SHP77 (cell line): ENCODE results near the gene TNFRSF4.

Experiments used
- DNase-seq, 2 experiments: peaks; one replicate each; lab custom pipeline; 2025; lab: John Stamatoyannopoulos, UW

Gene TNFRSF4

DNA sequence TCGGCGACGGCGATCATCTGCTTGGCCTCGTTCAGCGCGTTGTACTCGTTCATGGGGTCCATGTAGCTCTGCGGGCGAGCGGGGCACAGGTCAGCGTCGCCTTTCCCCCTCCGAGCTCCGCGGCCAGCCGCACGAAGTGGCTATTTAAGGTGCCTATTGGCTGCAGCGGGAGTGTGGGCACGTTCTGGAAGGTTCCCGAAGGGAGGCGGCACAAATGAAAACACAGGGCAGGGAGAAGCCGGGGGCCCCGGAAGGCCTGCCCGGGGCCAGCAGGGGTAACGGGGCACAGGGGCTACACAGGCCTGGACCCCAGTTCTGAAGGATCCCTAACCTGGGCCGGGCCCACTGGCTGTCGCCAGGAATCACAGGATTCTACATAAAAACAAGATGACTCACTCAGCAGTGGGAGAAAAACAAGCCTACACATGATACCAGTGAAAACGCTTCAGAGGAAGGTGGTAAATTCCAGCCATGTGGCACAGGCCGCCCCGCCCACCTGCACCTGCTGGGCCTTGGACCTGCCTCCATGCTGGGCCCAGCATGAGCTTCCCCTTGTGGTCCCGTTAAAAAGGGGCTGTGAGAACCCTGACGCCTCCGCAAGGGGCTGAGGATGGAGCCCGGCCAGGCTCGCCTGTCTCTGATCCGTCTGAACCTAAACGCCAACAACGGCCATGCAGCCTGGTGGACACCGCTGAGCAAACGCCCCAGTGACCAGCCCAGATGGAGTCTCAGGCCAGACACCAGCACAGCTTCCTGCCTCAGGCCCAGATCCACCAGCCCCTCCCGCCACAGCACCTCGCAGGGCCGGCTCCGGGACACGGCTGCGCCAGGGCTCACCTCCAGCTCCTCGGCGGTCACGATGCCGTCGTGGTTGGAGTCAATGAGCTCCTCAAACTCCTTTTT lies 3.9 kb upstream of the TNFRSF4 start:
- DNase-seq = no peak

DNA sequence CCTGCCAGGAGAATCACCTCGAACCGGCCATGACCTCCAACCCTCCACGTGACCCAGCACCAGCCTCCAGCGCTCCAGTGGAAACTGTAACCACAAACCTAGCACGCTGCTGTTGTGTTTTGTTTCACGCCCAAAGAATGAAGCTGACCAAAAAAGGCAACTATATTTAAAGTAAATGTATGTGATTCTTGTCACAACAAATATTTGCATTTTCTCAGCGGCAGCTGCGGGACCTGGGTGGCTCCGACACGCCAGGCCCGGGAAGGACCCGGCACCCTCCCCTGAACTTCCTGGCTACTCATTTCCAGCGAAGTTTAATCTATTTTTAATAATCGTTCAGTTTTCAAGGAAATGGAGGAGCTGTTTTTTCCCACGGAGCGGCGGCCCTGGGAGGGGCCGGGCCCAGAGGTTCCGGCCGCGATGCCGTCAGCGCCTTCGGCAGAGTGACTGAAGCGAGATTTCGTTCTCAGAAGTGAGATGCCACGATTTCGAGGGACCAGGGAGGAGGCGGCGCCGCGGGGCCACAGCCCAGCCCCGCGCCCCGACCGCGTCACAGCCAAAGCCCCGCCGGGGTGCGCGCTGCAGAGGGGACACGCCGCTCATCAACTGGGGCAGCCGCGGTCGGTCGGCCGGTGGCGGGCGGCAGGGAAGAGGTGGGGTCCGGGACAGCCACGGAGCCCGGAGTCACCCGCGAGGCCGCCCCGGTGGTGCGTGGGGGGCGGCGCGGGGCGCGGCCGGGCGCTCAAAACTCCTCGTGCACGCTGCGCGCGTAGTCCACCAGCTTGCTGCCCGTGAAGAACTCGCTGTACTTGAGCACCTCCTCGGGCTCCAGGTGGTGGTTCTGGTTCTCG lies 3.0 kb upstream of the TNFRSF4 start:
- DNase-seq = no peak

DNA sequence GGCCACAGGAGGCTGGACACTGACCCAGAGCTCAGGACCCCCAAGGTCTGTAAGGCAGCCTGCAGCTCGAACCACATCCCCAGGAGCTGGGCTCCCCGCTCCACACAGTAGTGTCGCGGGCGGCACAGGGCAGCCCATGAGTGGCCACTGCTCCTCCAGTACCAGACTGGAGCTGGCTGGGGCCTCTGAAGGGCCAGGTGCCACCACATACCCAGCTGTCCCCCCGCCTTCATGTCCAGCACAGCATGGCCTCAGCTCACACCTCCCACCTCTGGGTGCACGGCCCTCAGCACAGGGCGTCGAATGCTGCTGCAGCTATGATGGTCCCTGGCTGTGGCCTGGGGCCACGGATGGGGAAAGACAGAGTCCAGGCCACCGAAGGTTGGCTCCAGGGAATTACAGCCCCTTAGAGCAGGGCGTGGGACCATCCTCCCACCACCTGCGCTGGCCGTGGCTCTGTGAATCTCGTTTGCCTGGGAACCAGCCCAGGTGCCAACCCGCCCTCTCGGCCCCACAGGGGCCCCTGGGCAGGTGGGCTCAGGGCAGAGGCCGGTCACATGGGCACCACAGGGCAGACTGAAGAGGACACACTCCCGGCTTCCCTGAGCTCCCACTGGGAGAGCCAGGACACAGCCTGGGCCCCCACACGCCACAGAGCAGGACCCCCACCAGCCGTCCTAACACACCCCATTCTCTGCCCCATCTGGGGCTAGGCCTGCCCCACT lies 2.1 kb upstream of the TNFRSF4 start:
- DNase-seq = no peak

DNA sequence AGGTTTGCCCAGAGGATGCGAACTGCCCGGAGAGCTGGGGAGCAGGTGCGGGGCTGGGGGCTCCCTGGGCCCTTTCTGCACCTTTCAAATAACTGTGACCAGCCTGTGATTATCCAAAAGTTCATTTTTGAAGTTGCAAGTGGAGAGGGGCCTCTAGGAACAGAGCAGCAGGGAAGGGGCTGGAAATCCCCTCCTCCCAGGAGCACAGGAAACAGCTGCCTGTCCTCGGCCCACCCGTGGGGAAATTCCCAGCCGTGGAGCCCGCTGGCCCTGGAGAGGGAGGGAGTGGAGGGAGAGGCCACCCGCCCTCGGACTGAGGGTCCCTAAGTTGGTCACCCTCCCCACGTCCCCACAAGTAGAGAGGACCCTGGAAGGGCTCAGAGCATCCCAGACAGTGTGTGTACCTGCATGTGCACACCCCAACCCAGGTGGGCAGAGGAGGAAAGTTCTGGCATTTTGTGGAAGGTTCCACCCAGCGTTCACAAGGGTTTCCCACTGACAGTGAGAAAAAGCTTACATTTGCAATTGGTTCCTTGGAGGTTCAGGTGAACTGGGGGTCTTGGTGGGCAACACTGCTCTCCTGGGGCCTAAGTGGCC lies 1.2 kb upstream of the TNFRSF4 start:
- no peak for DNase-seq

DNA sequence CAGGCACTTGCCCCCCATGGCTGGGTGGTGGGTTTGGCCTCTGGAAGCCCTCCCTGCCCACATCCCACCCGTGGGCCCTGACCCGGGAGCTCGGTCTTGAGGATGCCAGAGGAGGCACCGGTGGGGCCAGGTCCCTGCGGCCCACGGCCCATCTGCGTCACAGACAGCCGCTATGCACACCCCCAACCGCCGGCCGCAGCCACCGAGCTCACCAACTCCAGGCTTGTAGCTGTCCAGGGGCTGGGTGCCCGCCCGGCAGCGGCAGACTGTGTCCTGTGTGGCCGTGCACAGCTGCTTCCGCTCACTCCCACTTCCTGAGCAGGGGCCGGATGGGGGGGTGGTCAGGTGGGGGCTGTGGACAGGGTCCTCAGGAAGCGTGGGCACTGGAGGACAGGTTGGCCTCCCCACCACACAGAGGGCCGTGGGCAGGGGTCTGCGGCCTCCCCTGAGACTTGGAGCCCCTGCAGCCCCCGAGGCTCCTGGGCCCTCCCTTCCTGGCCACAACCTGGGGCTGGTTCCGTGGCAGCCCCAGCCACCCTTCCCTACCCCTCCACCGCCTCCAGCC lies 1.1 kb downstream of the TNFRSF4 start:
- DNase-seq = no peak

DNA sequence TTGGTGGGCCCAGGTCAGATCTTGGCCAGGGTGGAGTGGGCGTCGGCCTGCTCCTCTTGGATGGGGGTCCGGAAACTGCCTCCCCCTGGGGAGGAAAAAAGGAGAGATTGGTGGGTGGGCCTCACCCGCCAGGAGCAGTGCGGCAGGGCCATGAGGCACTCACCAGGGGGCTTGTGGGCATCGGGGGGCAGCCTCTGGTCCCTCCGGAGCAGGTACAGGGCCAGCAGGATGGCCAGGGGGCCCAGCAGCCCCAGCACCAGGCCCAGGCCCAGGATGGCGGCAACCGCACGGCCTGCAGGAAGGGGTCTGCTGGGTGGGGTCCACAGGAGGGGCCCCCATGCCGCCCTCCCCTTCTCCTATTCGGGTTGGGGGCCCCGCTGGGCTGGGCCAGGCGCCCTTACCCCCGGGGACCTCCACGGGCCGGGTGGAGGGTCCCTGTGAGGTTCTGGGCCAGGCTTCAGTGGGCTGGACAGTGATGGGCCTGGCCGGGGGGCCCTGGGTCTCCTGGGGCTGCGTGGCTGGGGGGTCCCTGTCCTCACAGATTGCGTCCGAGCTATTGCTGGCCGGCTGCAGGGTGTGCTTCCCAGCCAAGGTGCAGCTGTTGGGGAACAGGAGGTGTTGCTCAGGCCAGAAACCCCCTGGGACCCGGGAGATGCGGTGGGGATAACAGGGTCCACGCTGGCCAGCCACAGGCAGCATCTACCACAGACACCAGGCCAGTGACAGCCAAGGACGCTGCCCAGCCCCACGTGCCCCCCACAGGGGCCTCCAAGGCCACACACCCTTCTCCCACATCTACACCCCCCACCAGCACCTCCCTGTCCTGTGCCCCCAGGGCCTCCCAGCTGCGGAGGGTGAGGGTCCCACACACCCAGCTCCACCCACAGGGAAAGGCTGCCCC lies 2.2 kb downstream of the TNFRSF4 start:
- DNase-seq = no peak

DNA sequence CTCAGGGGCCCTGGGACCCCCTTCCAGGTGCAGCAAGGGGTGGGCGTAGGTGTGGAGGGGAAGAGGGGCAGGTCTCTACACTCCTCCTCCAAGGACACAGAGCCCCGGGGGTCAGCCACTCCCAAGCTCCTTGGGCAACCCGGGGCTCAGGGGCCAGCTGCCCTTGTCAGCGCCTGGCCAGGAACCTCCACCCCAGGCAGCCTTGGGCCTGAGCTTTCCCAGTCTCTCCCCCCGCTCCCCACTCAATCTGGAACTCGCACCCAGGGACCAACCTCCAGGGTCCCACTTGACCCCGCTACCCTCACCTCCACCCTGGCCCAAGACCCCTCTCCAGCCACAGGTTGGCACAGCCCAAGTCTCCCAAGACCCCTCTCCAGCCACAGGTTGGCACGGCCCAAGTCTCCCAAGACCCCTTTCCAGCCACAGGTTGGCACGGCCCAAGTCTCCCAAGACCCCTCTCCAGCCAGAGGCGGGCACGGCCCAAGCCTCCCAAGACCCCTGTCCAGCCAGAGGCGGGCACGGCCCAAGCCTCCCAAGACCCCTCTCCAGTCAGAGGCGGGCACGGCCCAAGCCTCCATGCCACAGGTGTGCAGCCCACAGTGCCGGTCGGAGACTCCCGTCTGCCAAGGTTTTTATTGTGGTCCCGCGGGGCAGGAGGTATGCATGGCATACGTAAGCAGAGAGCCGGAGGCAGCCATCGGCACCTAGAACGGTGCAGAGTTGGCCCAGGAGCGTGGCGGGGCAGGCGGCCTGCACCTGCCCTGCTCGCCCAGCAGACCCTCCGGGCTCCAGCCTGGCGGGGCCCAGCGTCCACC lies 3.0 kb downstream of the TNFRSF4 start:
- DNase-seq = no peak

DNA sequence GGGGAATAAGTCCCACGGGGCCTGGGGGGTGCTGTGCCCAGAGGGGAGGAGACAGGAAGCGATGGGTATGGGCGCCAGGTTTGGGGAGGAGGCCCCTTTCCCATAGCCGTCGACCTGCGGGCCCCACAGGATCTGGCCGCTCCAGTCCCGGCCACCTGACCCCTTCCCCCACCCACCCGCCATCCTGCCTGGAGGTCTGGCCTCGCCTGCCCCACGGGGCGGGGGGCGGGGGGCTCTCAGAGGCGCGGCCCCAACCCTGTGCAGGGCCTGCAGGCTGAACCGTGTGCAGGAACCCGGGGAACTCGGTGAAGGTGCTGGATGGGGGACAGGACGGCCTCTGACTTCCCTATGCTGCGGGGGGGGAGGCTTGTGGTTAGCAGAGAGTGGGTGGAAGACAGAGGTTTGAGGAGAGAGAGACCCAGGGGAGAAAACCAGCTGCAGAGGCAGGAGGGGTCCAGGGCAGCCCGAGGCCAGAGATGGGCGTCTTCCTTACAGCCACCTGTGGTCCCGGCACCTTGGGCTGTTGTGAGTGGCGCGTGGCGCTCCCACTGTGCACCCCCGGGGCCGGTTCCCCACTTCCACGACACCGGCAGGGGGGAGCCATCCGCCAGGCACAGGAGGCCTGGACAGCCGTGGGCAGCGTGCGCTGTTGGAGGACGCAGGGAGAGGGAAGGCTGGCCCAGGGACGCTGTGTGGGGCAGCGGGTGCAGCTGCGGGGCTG lies 5.1 kb downstream of the TNFRSF4 start:
- no peak for DNase-seq

DNA sequence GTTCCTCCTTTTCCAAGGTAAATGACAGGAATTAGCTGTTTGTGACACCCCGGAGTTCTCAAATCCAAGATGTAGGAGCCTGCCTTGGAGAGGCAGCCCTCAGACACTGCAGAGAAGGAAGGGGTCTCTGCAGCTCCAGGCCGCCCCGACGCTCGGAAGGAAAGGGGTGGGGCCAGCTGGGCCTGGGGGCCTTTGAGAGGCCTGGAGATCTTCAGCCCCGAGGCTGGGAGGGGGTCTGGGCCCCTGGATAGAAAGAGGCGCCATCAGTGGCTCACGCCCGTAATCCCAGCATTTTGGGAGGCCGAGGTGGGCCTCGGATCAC lies 6.4 kb downstream of the TNFRSF4 start:
- no peak for DNase-seq

DNA sequence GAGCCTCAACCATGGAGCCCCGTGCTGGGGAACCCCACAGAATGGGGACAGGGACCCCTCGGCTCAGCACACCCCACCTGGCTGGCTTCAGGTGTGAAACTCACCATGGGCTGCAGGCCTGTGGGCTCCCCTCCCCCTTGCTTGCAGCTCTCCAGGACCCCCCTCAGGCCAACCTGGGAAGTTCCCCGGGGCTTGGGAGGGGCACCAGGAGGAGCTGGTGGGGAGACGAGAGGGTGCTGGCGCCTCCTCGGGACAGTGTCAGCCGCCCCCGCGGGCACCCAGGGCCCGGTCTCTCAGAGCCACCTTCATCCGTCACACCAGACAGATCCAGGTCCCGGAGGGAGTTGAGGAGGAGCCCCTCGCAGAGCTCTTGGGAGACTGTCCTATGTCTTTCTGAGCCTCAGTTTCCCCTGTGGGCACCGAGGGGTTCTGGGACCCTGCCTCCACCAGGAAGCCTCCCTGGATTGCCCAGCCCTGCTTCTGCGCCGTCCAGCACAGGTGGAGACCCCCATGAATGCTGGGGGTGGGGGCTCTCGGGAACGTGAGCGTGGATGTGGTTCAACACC lies 6.9 kb downstream of the TNFRSF4 start:
- no peak for DNase-seq

DNA sequence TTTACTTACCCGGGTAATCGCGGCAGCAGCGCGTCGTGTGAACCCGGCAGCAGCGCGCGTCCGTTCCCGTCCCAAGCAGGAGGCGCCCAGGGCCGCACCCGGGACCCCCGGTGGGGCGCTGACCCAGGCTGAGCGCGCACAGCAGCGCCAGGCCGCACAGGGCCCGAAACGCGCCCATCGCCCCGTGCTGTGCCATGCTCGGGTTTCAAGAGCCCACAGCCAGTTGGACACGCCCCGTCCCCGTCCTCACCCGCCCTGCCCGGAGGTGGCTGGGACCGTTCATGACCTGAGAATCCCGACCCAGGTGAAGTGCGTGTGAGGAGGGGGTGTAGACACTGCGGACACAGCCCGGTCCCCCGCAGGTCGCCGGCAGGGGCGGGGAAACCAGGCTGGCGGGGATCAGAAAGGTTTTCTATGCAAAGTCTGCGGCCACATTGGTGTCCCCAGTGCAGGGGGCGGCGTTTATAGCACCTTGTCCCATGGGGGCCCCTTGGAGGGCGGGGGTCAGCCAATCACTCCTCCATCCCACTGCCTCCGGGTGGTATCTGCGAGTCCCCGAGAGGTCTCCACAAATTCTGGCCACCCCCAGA lies 7.5 kb downstream of the TNFRSF4 start, which contains the start of gene TNFRSF18:
TNFRSF18 (minus strand) TSS at position 217 of the 590 bp plus-strand sequence; CDS start at position 196, 21 bp downstream.
- DNase-seq = no peak

DNA sequence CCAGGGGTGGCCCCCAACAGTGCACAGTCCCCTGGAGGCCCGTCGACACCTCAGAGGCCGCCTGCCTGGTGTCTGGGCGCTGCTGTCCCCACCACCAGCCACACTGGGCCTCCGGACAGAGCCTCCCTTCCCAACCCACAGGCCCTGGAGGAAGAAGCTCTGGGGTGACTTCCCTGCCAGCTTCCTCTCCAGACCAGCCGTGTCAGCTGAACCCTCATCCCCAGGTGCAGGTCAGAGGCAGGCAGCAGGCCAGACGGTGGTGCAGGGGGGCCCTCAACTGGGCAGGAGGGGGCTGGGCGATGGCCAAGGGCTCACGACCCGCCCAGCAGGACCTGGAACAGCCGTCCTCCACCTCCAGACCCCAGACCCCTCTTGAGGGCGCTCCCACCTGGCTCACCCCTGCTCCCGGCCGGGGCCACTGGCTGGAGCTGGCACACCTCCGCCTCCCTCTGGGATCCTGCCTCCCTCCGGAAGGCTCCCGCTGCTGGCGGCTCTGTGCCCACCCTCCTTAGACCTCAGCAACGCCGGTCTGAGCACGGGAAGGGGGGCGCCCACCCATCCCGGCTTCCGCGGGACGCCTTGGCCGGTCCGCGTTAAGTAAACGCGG lies 8.1 kb downstream of the TNFRSF4 start:
- DNase-seq = no peak

DNA sequence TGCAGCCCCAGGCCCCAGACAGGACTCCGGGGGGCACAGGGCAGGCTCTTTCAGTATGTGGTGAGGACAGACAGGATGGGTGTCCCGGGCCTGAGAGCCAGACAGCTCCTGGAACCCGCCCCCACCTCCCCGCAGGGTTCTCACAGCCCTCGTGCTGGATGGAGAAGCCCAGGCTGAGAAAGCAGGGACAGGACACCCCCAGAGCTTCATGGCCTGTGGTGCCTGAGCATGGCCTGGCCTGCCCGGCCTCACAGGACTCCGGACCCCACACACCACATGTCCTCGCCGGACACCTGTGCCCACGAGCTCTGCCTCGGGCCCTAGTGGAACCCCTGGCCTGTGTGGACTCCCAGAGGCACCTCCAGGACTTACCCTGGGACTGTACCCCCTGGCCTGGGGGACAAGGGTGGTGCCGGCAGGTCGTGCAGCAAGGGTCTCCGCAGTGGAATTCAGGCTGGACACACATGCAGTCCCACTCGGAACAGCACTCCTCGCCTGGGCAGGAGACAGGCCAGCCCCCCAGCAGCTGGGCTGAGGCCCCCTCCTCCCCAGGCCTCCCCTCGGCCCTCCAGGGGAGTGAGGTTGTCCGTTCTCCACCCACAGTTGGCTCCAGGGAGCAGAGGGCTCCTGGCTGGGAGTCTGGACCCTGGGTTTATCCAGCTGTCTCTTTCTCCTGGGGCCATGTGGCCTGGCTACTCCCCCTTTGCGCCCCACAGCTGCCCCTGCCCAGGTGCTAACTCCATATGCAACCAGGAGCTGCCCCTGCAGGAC lies 8.8 kb downstream of the TNFRSF4 start:
- DNase-seq = no peak

DNA sequence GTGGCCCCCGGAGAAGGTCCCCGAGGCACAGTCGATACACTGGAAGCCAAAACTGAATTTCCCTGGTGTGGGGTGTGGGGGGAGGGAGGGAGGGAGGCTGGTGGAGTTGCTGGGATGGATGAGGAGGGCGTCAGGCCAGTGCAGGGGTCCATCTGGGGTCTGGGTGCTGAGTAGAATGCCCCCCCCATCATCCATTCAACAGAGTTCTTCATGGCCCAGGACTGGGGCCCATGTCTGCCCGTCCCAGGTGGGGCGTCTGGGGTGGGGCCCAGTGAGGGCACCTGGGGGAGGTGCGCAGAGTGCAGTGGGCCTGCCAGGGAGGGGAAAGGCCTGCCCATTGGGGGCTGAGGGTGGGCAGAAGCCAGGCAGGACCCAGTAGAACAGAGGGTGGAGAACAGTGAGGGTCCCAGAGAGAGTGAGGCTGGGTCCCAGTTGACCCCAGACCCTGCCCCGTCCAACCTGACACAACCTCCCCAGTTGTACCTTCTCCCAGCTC lies 9.5 kb downstream of the TNFRSF4 start:
- DNase-seq = no peak

DNA sequence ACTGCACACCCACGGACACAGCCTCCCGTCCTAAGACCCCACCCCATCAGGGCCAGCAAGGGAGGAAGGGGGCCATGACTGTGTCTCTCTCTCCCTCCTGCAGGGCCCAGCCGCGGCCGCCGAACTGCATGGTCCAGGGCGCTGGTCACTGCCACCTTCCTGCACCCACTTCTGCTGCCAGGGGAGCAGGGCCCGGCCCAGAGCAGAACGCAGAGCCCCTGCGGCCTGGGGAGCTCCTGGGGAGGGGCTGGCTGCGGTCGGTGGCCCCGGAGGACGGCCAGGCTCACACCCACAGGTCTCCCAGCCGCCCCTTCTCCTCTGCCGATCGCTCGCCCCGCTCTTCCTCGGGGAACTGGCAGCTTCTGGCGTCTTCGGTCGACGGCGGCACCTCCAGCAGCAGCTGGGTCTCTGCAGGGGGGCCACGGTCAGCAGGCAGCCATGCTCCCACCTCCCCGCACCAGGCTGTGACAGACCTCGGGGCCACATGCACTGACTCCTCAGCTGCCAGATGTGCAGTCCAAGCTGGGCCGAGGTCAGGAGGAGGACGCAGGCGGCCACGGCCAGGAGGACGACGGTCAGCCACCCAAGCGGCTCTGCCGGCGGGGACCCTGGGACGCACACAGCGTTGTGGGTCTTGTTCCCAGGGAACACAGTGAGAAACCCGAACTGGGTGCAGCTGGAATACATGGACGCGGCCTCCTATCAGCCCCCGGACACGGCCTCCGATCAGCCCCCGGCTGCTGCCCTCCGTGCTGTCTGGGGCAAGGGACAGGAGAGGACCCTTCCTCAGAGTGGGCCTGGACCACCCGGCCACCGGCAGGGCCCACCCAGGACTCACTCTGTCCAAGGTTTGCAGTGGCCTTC lies 10.2 kb downstream of the TNFRSF4 start:
- DNase-seq = no peak
